HepG2 (cell line): Measurements from ENCODE around the gene JMJD6. TPM values are rescaled to one million over a fixed set of nuclear protein-coding genes. Genes with fewer than 3 reads are reported as not detected.

Experiments
- E2F1 ChIP-seq: sonication (generic); formaldehyde crosslinking; IDR thresholded peaks from 2 replicates; pipeline ENCODE4 v1.5.0; 2020; ENCODE audit warnings: missing genetic modification reagents
- ETV5 ChIP-seq: IDR thresholded peaks from 2 replicates; pipeline ENCODE4 v1.6.1; 2018; ENCODE audit warnings: missing biosample characterization, missing genetic modification reagents, inconsistent platforms, borderline replicate concordance
- GFI1 ChIP-seq: sonication (generic); formaldehyde crosslinking; IDR thresholded peaks from 2 replicates; pipeline ENCODE4 v1.5.0; 2020; ENCODE audit warnings: missing genetic modification reagents, mild to moderate bottlenecking, borderline replicate concordance
- IKZF5 ChIP-seq: IDR thresholded peaks from 2 replicates; pipeline ENCODE4 v1.6.1; 2018; ENCODE audit warnings: missing genetic modification reagents, mild to moderate bottlenecking, missing compliant biosample characterization
- LBX2 ChIP-seq: sonication (generic); formaldehyde crosslinking; IDR thresholded peaks from 2 replicates; pipeline ENCODE4 v1.5.0; 2020; ENCODE audit warnings: missing genetic modification reagents, mild to moderate bottlenecking, borderline replicate concordance
- NR2C2 ChIP-seq: sonication (generic); formaldehyde crosslinking; IDR thresholded peaks from 2 replicates; pipeline ENCODE4 v1.4.0; 2020; ENCODE audit warnings: missing genetic modification reagents, mild to moderate bottlenecking, moderate library complexity, borderline replicate concordance
- SOX5 ChIP-seq: IDR thresholded peaks from 2 replicates; pipeline ENCODE4 v1.6.1; 2016; ENCODE audit warnings: borderline replicate concordance
- TARDBP ChIP-seq: sonication (generic); formaldehyde crosslinking; IDR thresholded peaks from 2 replicates; pipeline ENCODE4 v1.8.0; 2022; ENCODE audit warnings: mild to moderate bottlenecking, missing genetic modification reagents
- TEAD2 ChIP-seq: sonication (generic); formaldehyde crosslinking; IDR thresholded peaks from 2 replicates; pipeline ENCODE4 v1.9.0; 2021; ENCODE audit warnings: missing genetic modification reagents
- ZBED4 ChIP-seq: sonication (generic); formaldehyde crosslinking; IDR thresholded peaks from 2 replicates; pipeline ENCODE4 v1.4.0; 2020; ENCODE audit warnings: missing genetic modification reagents, borderline replicate concordance
- ZBTB20 ChIP-seq: sonication (generic); formaldehyde crosslinking; IDR thresholded peaks from 2 replicates; pipeline ENCODE4 v1.8.1; 2023; ENCODE audit warnings: missing genetic modification reagents, low read depth, mild to moderate bottlenecking, borderline replicate concordance
- ZC3H4 ChIP-seq: sonication (generic); formaldehyde crosslinking; IDR thresholded peaks from 2 replicates; pipeline ENCODE4 v1.4.0; 2020; ENCODE audit warnings: missing genetic modification reagents, borderline replicate concordance
- ZHX2 ChIP-seq, 2 experiments: sonication (generic) in 1 of 2; formaldehyde crosslinking in 1 of 2; IDR thresholded peaks; 2 replicates each; pipeline versions ENCODE4 v1.6.1 to v1.9.0; 2014 to 2022; ENCODE audit warnings: antibody characterized with exemption in 1 of 2, borderline replicate concordance in 1 of 2, inconsistent platforms in 1 of 2, low read depth in 1 of 2, missing genetic modification reagents in 1 of 2
- ZNF616 ChIP-seq: sonication (generic); formaldehyde crosslinking; IDR thresholded peaks from 2 replicates; pipeline ENCODE4 v1.5.0; 2020; ENCODE audit warnings: low read depth, mild to moderate bottlenecking, missing genetic modification reagents
- ZNF777 ChIP-seq: sonication (generic); formaldehyde crosslinking; IDR thresholded peaks from 2 replicates; pipeline ENCODE4 v1.4.0; 2020; ENCODE audit warnings: missing genetic modification reagents
- polyA plus RNA-seq, 8 experiments: library from polyadenylated mRNA; depleted of rRNA in 3 of 8; stranded (reverse) in 7 of 8; unstranded in 1 of 8; fragments of >200 nt; fragmentation: Illumina TruSeq in 4 of 8; extraction: Trizol in 4 of 8; gene quantifications; 2 replicates each; pipeline versions ENCODE4 v1.2.1 to v1.2.3, GENCODE V29; 2011 to 2016; ENCODE audit warnings: low read depth in 4 of 8, missing spikeins in 1 of 8, mixed read lengths in 1 of 8; ENCODE audit not compliant: insufficient read depth in 1 of 8
- total RNA-seq, 5 experiments: library from RNA; depleted of rRNA; stranded (reverse); fragments of >200 nt; fragmentation: Illumina TruSeq; extraction: Trizol; gene quantifications; 2 replicates each; pipeline ENCODE4 v1.2.3, GENCODE V29; 2016; ENCODE audit warnings: low read depth in 1 of 5

The JMJD6 gene
- total and polyA plus RNA-seq, 2 of the 13 experiments (the other 11 are each of a cell fraction or from before 2014, with no cell fraction given) = 33.6 to 41.0 TPM

- TF ChIP-seq IKZF5 (peak; percentile 24; the same call in 1 of the 2 replicates), NR2C2 (CRISPR knock-in tag) (0 out of 2 replicates have a peak, but pooled peaks have one; percentile 52), ZBTB20 (CRISPR knock-in tag) (no peak), ZNF777 (CRISPR knock-in tag) (no peak), ETV5 (CRISPR knock-in tag) (peak; percentile 95; the same call in 1 of the 2 replicates), ZNF616 (CRISPR knock-in tag) (no peak), TEAD2 (CRISPR knock-in tag) (no peak), ZHX2 (IDR thresholded peaks at IDR 0.05; ENCODE audit: low read depth) (0 out of 2 replicates have a peak, but pooled peaks have one; percentile 25), ZHX2 (CRISPR knock-in tag; IDR thresholded peaks at IDR 0.05; ENCODE audit: borderline replicate concordance) (no peak; the same call in 1 of the 2 replicates), ZBED4 (CRISPR knock-in tag) (peak; percentile 19; the same call in 1 of the 2 replicates), ZC3H4 (CRISPR knock-in tag) (peak; percentile 32; the same call in 1 of the 2 replicates), E2F1 (CRISPR knock-in tag) (no peak), SOX5 (peak; percentile 93), GFI1 (peak; percentile 30; the same call in 1 of the 2 replicates), LBX2 (no peak), TARDBP (peak; percentile 45; the same call in 1 of the 2 replicates)
Observed at GRCh38 chr17:76672270-76672851, 54.0 kb downstream of the JMJD6 start (continued).
